ENCODE data around the gene BID. TPM values are rescaled to one million over a fixed set of nuclear protein-coding genes. Genes with fewer than 3 reads are reported as not detected.

The BID gene
- polyA plus RNA-seq, 1 donor: 22.2 TPM

GRCh38 chr22:17783773-17784480, 9.7 kb upstream of the BID start:
- Histone ChIP-seq H3K4me3 (ENCODE audit: low read length) (no peak overlapping the region), H3K4me1 (ENCODE audit: control insufficient read depth, insufficient read depth, low read length) (peaks cover 14% of the 10 kb centered on the region), H3K9me3 (ENCODE audit: control insufficient read depth, low read depth, low read length) (no peaks in the 10 kb centered on the region), H3K27me3 (ENCODE audit: control insufficient read depth, insufficient read depth, low read length) (no peaks in the 10 kb centered on the region), H3K36me3 (ENCODE audit: control insufficient read depth, insufficient read depth, low read length) (peaks cover 13% of the 10 kb centered on the region), H3K27ac (ENCODE audit: low read length) (no peak overlapping the region)
- DNase-seq: no peak
- no CpG with 5 or more reads among the region's 18 CpGs for WGBS (ENCODE audit: insufficient coverage, low lambda C conversion rate)

- no CpG with 5 or more reads among the region's 9 CpGs for WGBS (ENCODE audit: insufficient coverage, low lambda C conversion rate)
- H3K36me3 ChIP-seq (ENCODE audit: control insufficient read depth, insufficient read depth, low read length): peaks cover 7% of the 10 kb centered on the region
- DNase-seq: no peak
- no peaks in the 10 kb centered on the region for H3K27me3 ChIP-seq (ENCODE audit: control insufficient read depth, insufficient read depth, low read length)
- no peaks in the 10 kb centered on the region for H3K9me3 ChIP-seq (ENCODE audit: control insufficient read depth, low read depth, low read length)
- H3K27ac ChIP-seq (ENCODE audit: low read length): no peak overlapping the region
- H3K4me1 ChIP-seq (ENCODE audit: control insufficient read depth, insufficient read depth, low read length): peaks cover 14% of the 10 kb centered on the region
- H3K4me3 ChIP-seq (ENCODE audit: low read length): no peak overlapping the region
Observed at GRCh38 chr22:17783312-17783711, 9.0 kb upstream of the BID start.

GRCh38 chr22:17782621-17783020, 8.4 kb upstream of the BID start:
- Histone ChIP-seq H3K9me3 (ENCODE audit: control insufficient read depth, low read depth, low read length) (no peaks in the 10 kb centered on the region), H3K36me3 (ENCODE audit: control insufficient read depth, insufficient read depth, low read length) (peaks cover 3% of the 10 kb centered on the region)
- no peak for DNase-seq

DNA sequence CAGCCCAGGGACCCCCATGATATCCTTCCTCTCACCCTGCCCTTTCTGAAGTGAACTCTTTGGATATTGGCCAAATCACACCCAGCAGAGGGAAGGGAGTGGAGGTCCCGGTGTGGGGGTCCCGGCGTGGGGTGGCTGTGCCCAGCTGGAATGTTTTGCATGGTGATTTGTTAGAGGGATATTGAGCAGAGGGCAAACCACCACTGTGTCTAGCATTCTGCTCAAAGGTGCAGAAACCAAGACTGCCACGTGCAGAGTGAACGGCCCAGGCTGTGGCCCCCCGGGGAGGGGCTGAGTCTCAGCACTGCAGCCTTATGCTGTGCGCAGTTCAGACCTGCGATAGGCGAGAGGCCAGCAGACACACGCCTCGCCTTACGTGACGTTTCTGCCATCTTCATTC, 7.9 kb upstream of the BID start:
- DNase-seq: no peak
- no peaks in the 10 kb centered on the region for H3K9me3 ChIP-seq (ENCODE audit: control insufficient read depth, low read depth, low read length)
- H3K4me1 ChIP-seq (ENCODE audit: control insufficient read depth, insufficient read depth, low read length): peaks cover 12% of the 10 kb centered on the region
- no peaks in the 10 kb centered on the region for H3K27me3 ChIP-seq (ENCODE audit: control insufficient read depth, insufficient read depth, low read length)
- H3K36me3 ChIP-seq (ENCODE audit: control insufficient read depth, insufficient read depth, low read length): peaks cover under 1% of the 10 kb centered on the region
- no peak overlapping the region for H3K4me3 ChIP-seq (ENCODE audit: low read length)
- WGBS (ENCODE audit: insufficient coverage, low lambda C conversion rate): no CpG with 5 or more reads among the region's 13 CpGs
- H3K27ac ChIP-seq (ENCODE audit: low read length): no peak overlapping the region

More at GRCh38 chr22:17782621-17783020, 8.4 kb upstream of the BID start:
- H3K4me1 ChIP-seq (ENCODE audit: control insufficient read depth, insufficient read depth, low read length): peaks cover 14% of the 10 kb centered on the region
- H3K27me3 ChIP-seq (ENCODE audit: control insufficient read depth, insufficient read depth, low read length): no peaks in the 10 kb centered on the region
- no CpG with 5 or more reads among the region's 13 CpGs for WGBS (ENCODE audit: insufficient coverage, low lambda C conversion rate)
- no peak overlapping the region for H3K27ac ChIP-seq (ENCODE audit: low read length)
- no peak overlapping the region for H3K4me3 ChIP-seq (ENCODE audit: low read length)

DNA sequence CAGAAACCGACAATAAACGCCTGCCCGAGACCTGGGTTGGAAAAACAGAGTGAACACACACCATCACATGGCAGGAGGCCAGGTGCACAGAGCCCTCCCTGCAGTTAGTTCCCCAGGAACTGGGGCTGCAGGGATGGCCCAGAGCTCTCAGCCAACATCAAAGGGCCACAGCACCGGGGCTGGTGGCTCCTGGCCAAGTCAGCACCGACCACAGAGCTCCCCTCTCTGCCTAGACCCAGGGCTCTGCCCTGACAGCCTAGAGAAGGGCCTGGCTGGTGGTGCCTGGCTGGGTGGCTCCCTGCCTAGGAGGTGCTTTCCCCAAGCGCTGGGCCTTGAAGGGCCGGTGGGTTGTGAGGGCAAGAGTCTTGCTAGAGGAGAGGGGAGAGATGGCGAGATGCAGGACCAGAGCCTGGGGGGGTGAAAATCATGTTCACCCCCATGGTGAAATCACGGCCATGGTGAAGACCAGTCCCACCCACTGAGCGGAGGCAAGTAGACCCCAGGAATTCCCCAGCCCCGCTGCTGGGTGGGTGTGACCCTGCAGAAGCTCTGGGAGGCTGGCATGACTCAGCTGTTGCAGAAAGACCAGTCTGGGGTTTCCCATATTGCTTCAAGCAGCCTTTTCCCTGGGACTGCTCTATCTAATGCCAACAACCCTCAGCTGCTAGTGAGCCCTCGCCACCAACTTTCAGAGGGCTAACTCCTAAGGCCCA, 7.2 kb upstream of the BID start:
- H3K36me3 ChIP-seq (ENCODE audit: control insufficient read depth, insufficient read depth, low read length): no peaks in the 10 kb centered on the region

DNA sequence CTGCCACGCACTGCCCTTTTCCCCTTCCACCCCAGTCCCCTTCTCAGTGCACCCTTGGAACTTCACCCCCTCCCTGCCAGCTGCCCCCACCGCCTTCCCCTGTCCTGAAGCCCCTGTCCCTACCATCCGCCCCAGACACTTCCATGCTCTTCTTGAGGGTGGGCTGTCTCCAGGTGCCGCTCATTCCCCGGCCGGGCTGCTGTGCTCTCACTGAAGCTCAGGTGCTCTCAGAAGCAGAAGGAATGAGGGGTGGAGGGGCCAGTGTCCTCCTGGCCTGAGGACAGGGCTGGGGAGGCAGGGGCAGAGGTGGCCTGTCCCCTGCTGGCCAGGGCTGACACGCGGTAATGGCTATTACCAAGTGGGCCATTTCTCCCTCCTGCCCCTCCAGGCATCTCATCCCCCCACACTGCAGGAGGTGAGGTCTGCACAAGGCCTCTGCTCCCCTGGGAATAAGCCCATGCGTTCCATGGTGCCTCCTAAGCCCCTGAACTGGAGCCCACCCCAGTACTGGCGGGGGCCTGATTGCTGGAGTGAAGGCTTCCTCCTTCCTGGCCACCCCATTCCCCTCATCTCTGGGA, 6.6 kb upstream of the BID start:
- no CpG with 5 or more reads among the region's 10 CpGs for WGBS (ENCODE audit: insufficient coverage, low lambda C conversion rate)
- no peaks in the 10 kb centered on the region for H3K27me3 ChIP-seq (ENCODE audit: control insufficient read depth, insufficient read depth, low read length)
- H3K36me3 ChIP-seq (ENCODE audit: control insufficient read depth, insufficient read depth, low read length): no peaks in the 10 kb centered on the region
- H3K27ac ChIP-seq (ENCODE audit: low read length): no peak overlapping the region
- DNase-seq: no peak
- no peaks in the 10 kb centered on the region for H3K9me3 ChIP-seq (ENCODE audit: control insufficient read depth, low read depth, low read length)
- peaks cover 4% of the 10 kb centered on the region for H3K4me1 ChIP-seq (ENCODE audit: control insufficient read depth, insufficient read depth, low read length)
- H3K4me3 ChIP-seq (ENCODE audit: low read length): no peak overlapping the region

More for the DNA sequence above, 7.2 kb upstream of the BID start:
- DNase-seq: no peak
- H3K4me1 ChIP-seq (ENCODE audit: control insufficient read depth, insufficient read depth, low read length): peaks cover 6% of the 10 kb centered on the region
- no peak overlapping the region for H3K4me3 ChIP-seq (ENCODE audit: low read length)
- H3K27ac ChIP-seq (ENCODE audit: low read length): no peak overlapping the region
- no CpG with 5 or more reads among the region's 12 CpGs for WGBS (ENCODE audit: insufficient coverage, low lambda C conversion rate)
- H3K27me3 ChIP-seq (ENCODE audit: control insufficient read depth, insufficient read depth, low read length): no peaks in the 10 kb centered on the region
- H3K9me3 ChIP-seq (ENCODE audit: control insufficient read depth, low read depth, low read length): no peaks in the 10 kb centered on the region

DNA sequence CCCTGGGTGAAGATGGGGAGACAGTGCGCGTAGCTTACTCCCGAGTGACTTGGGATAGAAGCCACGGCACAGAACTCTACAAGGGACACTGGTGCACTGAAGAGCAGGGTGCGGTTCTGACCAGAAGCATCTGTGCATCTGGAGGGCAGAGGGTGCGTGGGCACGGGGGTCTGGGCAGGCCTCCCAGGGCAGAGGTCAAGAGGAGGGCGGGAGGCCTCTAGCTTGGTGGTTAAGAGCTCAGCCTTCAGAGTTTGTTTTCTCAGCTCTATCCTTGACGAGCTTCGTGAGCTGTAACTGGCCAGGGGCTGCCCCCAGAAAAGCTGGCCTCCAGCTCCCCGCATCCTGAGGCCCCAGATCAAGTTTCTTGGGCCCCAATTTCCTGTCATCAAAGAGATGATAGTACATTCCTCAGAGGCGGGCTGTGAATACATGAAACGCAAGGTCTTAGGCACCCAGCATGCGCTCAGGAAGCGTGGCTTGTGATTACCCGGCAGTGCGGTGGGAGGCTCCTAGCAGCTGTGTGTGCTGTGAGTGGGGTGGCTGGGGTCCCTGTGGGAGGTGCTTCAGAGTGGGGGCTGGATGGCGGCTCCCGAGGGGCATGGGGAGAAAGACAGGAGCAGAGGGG, 6.0 kb upstream of the BID start:
- Histone ChIP-seq H3K27me3 (ENCODE audit: control insufficient read depth, insufficient read depth, low read length) (no peaks in the 10 kb centered on the region), H3K27ac (ENCODE audit: low read length) (no peak overlapping the region), H3K36me3 (ENCODE audit: control insufficient read depth, insufficient read depth, low read length) (no peaks in the 10 kb centered on the region), H3K4me1 (ENCODE audit: control insufficient read depth, insufficient read depth, low read length) (peaks cover 4% of the 10 kb centered on the region), H3K9me3 (ENCODE audit: control insufficient read depth, low read depth, low read length) (no peaks in the 10 kb centered on the region), H3K4me3 (ENCODE audit: low read length) (no peak overlapping the region)
- DNase-seq: no peak
- WGBS (ENCODE audit: insufficient coverage, low lambda C conversion rate): no CpG with 5 or more reads among the region's 19 CpGs

GRCh38 chr22:17779286-17780115, 5.2 kb upstream of the BID start:
- Histone ChIP-seq H3K4me1 (ENCODE audit: control insufficient read depth, insufficient read depth, low read length) (peaks cover 4% of the 10 kb centered on the region), H3K36me3 (ENCODE audit: control insufficient read depth, insufficient read depth, low read length) (no peaks in the 10 kb centered on the region), H3K4me3 (ENCODE audit: low read length) (no peak overlapping the region), H3K27ac (ENCODE audit: low read length) (no peak overlapping the region), H3K27me3 (ENCODE audit: control insufficient read depth, insufficient read depth, low read length) (no peaks in the 10 kb centered on the region), H3K9me3 (ENCODE audit: control insufficient read depth, low read depth, low read length) (no peaks in the 10 kb centered on the region)
- no peak for DNase-seq
- no CpG with 5 or more reads among the region's 27 CpGs for WGBS (ENCODE audit: insufficient coverage, low lambda C conversion rate)

- H3K4me3 ChIP-seq (ENCODE audit: low read length): no peak overlapping the region
- H3K27ac ChIP-seq (ENCODE audit: low read length): no peak overlapping the region
- peaks cover 6% of the 10 kb centered on the region for H3K4me1 ChIP-seq (ENCODE audit: control insufficient read depth, insufficient read depth, low read length)
- no CpG with 5 or more reads among the region's 23 CpGs for WGBS (ENCODE audit: insufficient coverage, low lambda C conversion rate)
- H3K9me3 ChIP-seq (ENCODE audit: control insufficient read depth, low read depth, low read length): no peaks in the 10 kb centered on the region
- DNase-seq: no peak
- no peaks in the 10 kb centered on the region for H3K36me3 ChIP-seq (ENCODE audit: control insufficient read depth, insufficient read depth, low read length)
- H3K27me3 ChIP-seq (ENCODE audit: control insufficient read depth, insufficient read depth, low read length): no peaks in the 10 kb centered on the region
Observed at GRCh38 chr22:17778412-17778976, 4.2 kb upstream of the BID start.

Data from large intestine (tissue), 3 donors.